GM18519 (cell line): Measurements from ENCODE around the gene PAX2.

Experiments
- ATAC-seq: cut with Tn5 transposase; IDR thresholded peaks from one replicate; pipeline ENCODE4 v1.9.1; 2021; ENCODE audit warnings: mild to moderate bottlenecking, moderate library complexity; ENCODE audit not compliant: unreplicated experiment, low FRiP score

Gene PAX2

GRCh38 chr10:100782461-100783244 is 37.3 kb downstream of the PAX2 start:
- no peak for ATAC-seq

GRCh38 chr10:100784126-100784525 is 38.7 kb downstream of the PAX2 start:
- ATAC-seq = no peak

GRCh38 chr10:100786591-100786990 is 41.2 kb downstream of the PAX2 start:
- ATAC-seq = no peak

- no peak for ATAC-seq
These were observed 42.9 kb downstream of the PAX2 start for GRCh38 chr10:100788002-100788903.

- ATAC-seq = no peak
These were observed 45.4 kb downstream of the PAX2 start for GRCh38 chr10:100790761-100791208.

GRCh38 chr10:100791369-100792058 is 46.1 kb downstream of the PAX2 start:
- no peak for ATAC-seq

- ATAC-seq = no peak
These were observed 47.2 kb downstream of the PAX2 start for GRCh38 chr10:100792574-100792973.

- no peak for ATAC-seq
These were observed 47.7 kb downstream of the PAX2 start for GRCh38 chr10:100793055-100793454.

GRCh38 chr10:100799881-100800280 is 54.5 kb downstream of the PAX2 start:
- no peak for ATAC-seq

GRCh38 chr10:100800931-100801330 is 55.5 kb downstream of the PAX2 start:
- ATAC-seq = no peak

- ATAC-seq = no peak
These were observed 56.8 kb downstream of the PAX2 start for GRCh38 chr10:100802196-100802595.

- ATAC-seq = no peak
These were observed 57.2 kb downstream of the PAX2 start for GRCh38 chr10:100802607-100803006.

- no peak for ATAC-seq
These were observed 58.1 kb downstream of the PAX2 start for GRCh38 chr10:100803492-100803891.

- ATAC-seq = no peak
These were observed 58.5 kb downstream of the PAX2 start for GRCh38 chr10:100803908-100804307.

- ATAC-seq = no peak
These were observed 60.4 kb downstream of the PAX2 start for GRCh38 chr10:100805543-100806355.

GRCh38 chr10:100806356-100806645 is 60.9 kb downstream of the PAX2 start:
- no peak for ATAC-seq

GRCh38 chr10:100807241-100807951 is 62.0 kb downstream of the PAX2 start:
- ATAC-seq = no peak

GRCh38 chr10:100808876-100809275 is 63.5 kb downstream of the PAX2 start:
- ATAC-seq = no peak

GRCh38 chr10:100810091-100810834 is 64.9 kb downstream of the PAX2 start:
- no peak for ATAC-seq
